MM.1S (cell line): ENCODE results near the gene EXOC5.

Source experiments
- CTCF ChIP-seq: fragments of 300-600 bp; sonication (generic); IDR thresholded peaks from 2 replicates; pipeline ENCODE4 v1.5.1; 2016; ENCODE audit warnings: antibody characterized with exemption, low read length, mixed read lengths
- EZH2 ChIP-seq: fragments of 300-600 bp; sonication (generic); optimal IDR thresholded peaks from 2 replicates; pipeline ENCODE3; 2017; ENCODE audit warnings: low read depth, mild to moderate bottlenecking, antibody characterized with exemption, low read length, mixed read lengths
- EZH2phosphoT487 ChIP-seq: fragments of 300-600 bp; sonication (generic); IDR thresholded peaks from 2 replicates; pipeline ENCODE4 v1.6.1; 2018; ENCODE audit warnings: antibody characterized with exemption, low read length

GRCh38 chr14:57153286-57153685 lies 115.4 kb downstream of the EXOC5 start:
- TF ChIP-seq CTCF, result no peak
- no peak for TF ChIP-seq EZH2
- no peak for TF ChIP-seq EZH2phosphoT487
